Activated gamma-delta T cell (primary cell): Measurements from ENCODE around the gene ZNF346.

Experiments
- DNase-seq: peaks from one replicate; lab custom pipeline; 2025; lab: John Stamatoyannopoulos, UW

Gene ZNF346

DNA sequence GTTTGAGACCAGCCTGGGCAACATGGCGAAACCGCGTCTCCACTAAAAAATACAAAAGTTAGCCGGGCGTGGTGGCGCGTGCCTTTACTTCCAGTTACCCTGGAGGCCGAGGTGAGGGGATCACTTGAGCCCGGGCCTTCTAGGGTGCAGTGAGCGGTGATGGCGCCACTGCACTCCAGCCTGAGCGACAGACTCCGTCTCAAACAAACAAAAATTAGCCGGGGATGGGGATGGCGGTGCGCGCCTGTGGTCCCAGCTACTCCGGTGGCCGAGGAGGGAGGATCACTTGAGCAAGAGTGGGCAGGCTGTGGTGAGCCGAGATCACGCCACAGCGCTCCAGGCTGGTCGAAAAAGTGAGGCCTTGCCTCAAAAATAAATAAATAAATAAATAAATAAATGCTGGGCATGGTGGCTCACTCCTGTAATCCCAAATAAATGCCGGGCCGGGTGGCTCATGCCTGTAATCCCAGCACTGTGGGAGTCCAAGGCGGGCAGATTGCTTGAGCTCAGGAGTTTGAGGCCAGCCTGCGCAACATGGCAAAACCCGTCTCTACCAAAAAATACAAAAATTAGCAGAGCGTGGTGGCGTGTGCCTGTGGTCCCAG is 95.0 kb downstream of the ZNF346 start:
- DNase-seq = no peak

DNA sequence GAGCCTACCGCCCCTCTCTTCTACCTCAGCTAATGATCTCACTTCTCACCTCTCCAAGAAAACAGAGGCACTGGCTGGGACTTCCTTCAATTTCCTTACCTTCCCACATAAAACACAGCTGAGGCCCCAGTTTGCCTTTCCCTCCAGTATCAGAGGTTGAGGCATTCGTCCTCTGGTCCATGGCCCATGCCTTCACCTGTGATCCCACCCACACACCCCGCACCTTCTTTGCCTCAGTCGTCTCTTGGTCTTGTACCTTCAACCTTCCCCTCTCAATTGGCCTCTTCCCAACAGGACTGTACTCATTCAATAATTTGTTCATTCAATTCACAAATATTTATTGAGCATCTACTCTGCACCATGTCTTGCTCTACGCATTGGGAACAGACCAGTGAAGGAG is 100.1 kb downstream of the ZNF346 start:
- DNase-seq = no peak

DNA sequence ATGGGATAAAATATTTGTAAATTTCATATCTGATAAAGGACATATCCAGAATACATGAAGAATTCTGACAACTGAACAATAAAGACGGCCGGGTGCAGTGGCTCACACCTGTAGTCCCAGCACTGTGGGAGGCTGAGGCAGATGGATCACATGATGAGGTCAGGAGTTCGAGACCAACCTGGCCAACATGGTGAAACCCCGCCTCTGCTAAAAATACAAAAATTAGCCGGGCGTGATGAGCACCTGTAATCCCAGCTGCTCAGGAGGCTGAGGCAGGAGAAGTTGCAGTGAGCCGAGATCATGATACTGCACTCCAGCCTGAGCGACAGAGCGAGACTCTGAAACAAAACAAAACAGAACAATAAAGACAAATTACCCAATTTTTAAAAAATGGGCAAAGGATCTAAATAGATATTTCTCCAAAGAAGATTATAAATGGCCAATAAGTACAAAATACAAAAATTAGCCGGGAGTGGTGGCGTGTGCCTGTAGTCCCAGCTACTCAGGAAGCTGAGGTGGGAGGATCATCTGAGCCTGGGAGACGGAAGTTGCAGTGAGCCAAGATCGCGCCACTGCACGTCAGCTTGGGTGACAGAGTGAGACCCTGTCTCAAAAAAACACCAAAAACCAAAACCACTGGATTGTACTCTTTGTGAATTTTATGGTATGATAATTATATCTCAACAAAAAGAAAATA is 101.4 kb downstream of the ZNF346 start:
- DNase-seq = no peak

DNA sequence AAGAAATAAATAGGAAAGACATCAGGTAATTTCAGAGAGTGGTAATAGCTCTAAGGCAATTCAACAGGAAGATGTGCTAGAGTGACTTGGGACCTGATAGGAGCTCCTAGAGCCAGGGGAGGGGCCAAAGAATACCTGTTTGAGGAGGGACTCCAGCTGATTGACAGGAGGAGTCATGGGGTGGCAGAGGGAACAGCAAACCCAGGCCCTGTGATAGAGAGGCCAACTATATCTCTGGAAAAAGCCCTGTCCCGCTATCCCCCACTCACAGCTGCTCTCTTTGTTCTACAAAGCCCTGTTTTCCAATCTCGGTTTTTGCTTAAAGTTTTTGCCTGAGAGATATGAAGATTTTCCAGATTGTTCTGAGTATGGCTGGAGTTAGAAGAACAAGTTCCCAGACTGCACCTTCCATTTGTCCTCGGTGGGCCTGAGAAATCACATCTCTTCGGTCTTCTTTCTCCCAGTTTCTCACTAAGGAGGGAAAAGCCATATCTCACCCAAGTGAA is 102.0 kb downstream of the ZNF346 start:
- no peak for DNase-seq

DNA sequence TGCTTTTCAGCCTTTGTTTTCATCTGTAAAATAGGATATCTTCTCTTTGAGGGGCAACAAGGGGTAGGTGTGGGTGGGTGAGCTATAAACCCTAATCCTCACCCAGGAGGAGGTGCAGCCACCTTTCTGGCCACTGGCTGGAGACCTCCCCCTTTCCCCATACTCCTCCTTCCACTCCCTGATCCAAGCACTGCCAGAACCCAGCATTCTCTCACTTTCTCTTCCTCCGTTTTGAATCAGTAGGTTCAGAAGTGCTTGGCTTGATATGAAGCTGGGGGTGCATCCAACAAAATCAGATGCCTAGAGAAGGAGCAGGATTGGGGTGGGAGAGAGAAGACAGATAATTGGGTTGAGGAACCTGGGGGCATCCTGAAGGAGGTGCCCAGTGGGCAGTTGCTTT is 104.3 kb downstream of the ZNF346 start:
- no peak for DNase-seq

DNA sequence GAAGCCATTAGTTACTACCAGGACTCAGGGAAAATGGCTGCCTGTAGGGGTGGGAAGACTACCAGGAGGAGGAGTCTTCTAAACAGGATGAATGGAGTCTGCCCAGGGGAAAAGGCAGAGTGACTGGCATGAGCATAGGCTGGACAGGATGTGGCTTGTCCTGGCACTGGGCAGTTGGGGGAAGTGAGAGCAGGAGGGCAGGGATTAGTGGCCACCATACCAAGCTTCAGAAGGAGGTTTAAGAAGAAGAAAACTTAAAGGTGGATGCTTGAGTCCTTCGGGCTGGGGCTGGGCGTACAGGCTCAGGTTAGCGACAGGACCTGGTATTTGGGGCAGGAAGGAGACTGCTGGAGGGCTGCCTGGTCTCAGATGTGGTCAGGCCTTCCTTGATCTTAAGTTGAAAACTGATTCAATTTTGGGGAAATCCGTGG is 106.1 kb downstream of the ZNF346 start:
- DNase-seq = no peak

DNA sequence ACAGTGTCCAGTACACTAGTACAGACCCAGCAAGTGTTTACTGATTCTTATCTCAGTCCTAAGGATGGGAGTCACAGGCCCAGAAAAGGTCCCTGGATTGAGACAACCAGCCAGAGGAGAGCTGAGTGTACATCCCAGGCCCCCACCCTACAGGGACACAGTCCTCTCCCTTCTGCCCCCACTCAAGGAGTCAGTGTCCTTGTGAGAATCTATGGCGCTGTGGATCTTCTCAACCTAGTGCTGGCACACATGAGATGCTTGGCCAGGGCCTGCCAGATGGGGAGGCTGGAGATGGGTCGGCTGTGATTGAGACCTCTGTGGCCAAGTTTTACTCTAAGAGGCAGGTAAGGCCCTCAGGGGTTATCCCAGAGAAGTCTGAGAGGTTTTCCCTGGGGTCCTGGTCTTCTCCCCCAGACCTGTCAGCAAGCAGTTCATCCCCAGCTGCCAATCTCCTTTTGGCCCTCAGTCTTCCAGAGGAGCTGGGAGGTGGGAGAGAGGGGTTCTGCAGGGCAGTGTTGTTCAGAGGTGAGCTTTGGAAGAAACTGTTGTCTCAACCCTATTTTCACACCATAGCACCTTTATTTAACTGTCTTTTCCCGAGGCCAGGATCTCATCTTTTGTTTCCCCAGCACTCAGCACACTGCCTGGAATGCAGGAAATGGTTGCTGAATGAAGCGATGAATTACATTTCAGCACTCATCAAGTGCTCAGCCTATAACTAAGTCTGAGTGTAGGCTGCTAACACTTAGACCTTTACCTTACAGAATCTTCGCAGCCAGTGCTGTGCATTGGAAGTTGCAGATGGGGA is 107.9 kb downstream of the ZNF346 start:
- DNase-seq = no peak
